ENCODE data around the gene ELP5. TPM values are rescaled to one million over a fixed set of nuclear protein-coding genes. Genes with fewer than 3 reads are reported as not detected.

ELP5 gene
- total and polyA plus RNA-seq, 10 of the 15 experiments (the other 5 are each of a cell fraction or from before 2014, with no cell fraction given): 41.1 to 109 (median 77.5) TPM

GRCh38 chr17:7307686-7308624, 55.9 kb downstream of the ELP5 start:
- peaks cover 21 to 29% of the 10 kb centered on the region in 2 experiments for H3K36me3 ChIP-seq (ENCODE audit: control insufficient read depth in 2 of 2, insufficient read depth in 2 of 2, low read length in 1 of 2)
- no peaks in the 10 kb centered on the region for H3K9me3 ChIP-seq (replicated peaks; ENCODE audit: control insufficient read depth, insufficient read depth, low read length)
- in situ Hi-C loops (cut with MboI): no loop called here
- FAIRE-seq (no peak), ATAC-seq (peak; percentile 15), DNase-seq (ENCODE audit: low read depth, low spot score) (no peak)
- no TSS peak for BruUV-seq (replicated peaks)
- ChIA-PET RAD21 (ENCODE audit: unreplicated experiment) (interaction anchor here (1.3 kb wide), 1 partner anchor 88 kb away, joined by 4 read pairs; the partner anchor contains the start of genes ACADVL and DLG4), SMC1A (ENCODE audit: uncharacterized antibody, unreplicated experiment) (interaction anchor here (0.8 to 1.3 kb wide), 2 partner anchors 24 to 253 kb away, joined by 3 read pairs; no protein-coding TSS in a partner anchor), POLR2A (interaction anchor here (0.6 to 2.0 kb wide), 4 partner anchors 22 to 379 kb away, joined by 3 to 9 read pairs (median 6); partner anchors contain the start of genes ACAP1, NEURL4 and TP53), CTCF (interaction anchor here (0.9 to 1.0 kb wide), 2 partner anchors 17 to 36 kb away, joined by 3 read pairs; no protein-coding TSS in a partner anchor)
- peaks cover 21% of the 10 kb centered on the region for H4K20me1 ChIP-seq (ENCODE audit: control insufficient read depth, insufficient read depth)
- H3K4me2 ChIP-seq (ENCODE audit: control insufficient read depth, insufficient read depth): peak overlapping the region; percentile 9
- WGBS (ENCODE audit: insufficient coverage, insufficient replicate concordance, low lambda C conversion rate, missing lambda C conversion rate): 1% methylated on average over 63 of the region's 104 CpGs
- no peak overlapping the region for H2AFZ ChIP-seq (ENCODE audit: control insufficient read depth, low read depth, low read length)
- H3K4me3 ChIP-seq: peak overlapping the region; percentile 99
- no peaks in the 10 kb centered on the region for H3K27me3 ChIP-seq (replicated peaks in 1 of 2; ENCODE audit: control insufficient read depth in 2 of 2, insufficient read depth in 2 of 2, low read length in 1 of 2)
- H3K4me1 ChIP-seq (ENCODE audit: control insufficient read depth, insufficient read depth, low read length): peaks cover 19% of the 10 kb centered on the region
- peak overlapping the region; percentile 99 for H3K27ac ChIP-seq (ENCODE audit: control insufficient read depth, insufficient read depth)
- intact Hi-C loops (cut with micrococcal nuclease; ENCODE audit: unreplicated experiment): loop anchor here (2.0 to 10.0 kb wide), 3 partner anchors 21 to 377 kb away; partner anchors contain the start of genes GABARAP, NEURL4, TP53 and WRAP53
- peaks cover 49% of the 10 kb centered on the region for H3K79me2 ChIP-seq (ENCODE audit: control insufficient read depth, insufficient read depth, low read length)
- peak overlapping the region; percentile 100 for H3K9ac ChIP-seq (ENCODE audit: control insufficient read depth, insufficient read depth, low read length)
- no peak for TF ChIP-seq RAD51 (IDR thresholded peaks at IDR 0.05)
- TF ChIP-seq POLR2A (IDR thresholded peaks at IDR 0.05; ENCODE audit: low read depth, low read length): peak; percentile 58
- no peak for TF ChIP-seq ZBTB4 (CRISPR knock-in tag; IDR thresholded peaks at IDR 0.05)
- 0 out of 2 replicates have a peak, but pooled peaks have one; percentile 37 for TF ChIP-seq NR2F1 (conservative IDR thresholded peaks at IDR 0.05)
- no peak for TF ChIP-seq ZNF622 (IDR thresholded peaks at IDR 0.05)
- TF ChIP-seq TAF1 (IDR thresholded peaks at IDR 0.05; ENCODE audit: borderline replicate concordance, low read depth, low read length): peak; percentile 16; the same call in 1 of the 2 replicates
- TF ChIP-seq DPF2 (IDR thresholded peaks at IDR 0.05): peak; percentile 37; the same call in 1 of the 2 replicates
- 0 out of 2 replicates have a peak, but pooled peaks have one; percentile 11 for TF ChIP-seq SMAD5 (IDR thresholded peaks at IDR 0.05; ENCODE audit: low read depth)
- TF ChIP-seq SMARCA5 (IDR thresholded peaks at IDR 0.05): peak; percentile 82
- TF ChIP-seq LARP7 (IDR thresholded peaks at IDR 0.05): peak; percentile 71
- TF ChIP-seq MYC (IDR thresholded peaks at IDR 0.05; ENCODE audit: insufficient read depth, insufficient read length, insufficient replicate concordance, low read length, severe bottlenecking): peak; percentile 91
- peak; percentile 66; the same call in 1 of the 2 replicates for TF ChIP-seq ZNF687 (IDR thresholded peaks at IDR 0.05)
- TF ChIP-seq USF1 (IDR thresholded peaks at IDR 0.05; ENCODE audit: borderline replicate concordance, extremely low read length, insufficient read depth, low read depth, low read length): peak; percentile 32
